GM06990 (cell line): ENCODE results near the gene ADAM30.
"Not testable (repeated sequence)": the region's sequence is repeated elsewhere in the genome, so short reads cannot be mapped to it uniquely, and the experiment has no call there.

Experiments
- DNase-seq: peaks from one replicate; pipeline ENCODE4 v3.0.0-alpha.2; 2011; ENCODE audit not compliant: insufficient read length; ENCODE audit errors: extremely low read depth
- H3K27me3 ChIP-seq: replicated peaks from 2 replicates; pipeline ENCODE4 v1.6.0; 2011; ENCODE audit warnings: low read length; ENCODE audit not compliant: control insufficient read depth, insufficient read depth
- H3K36me3 ChIP-seq: 2 replicates; pipeline ENCODE4 v1.5.1; 2011; ENCODE audit warnings: low read length; ENCODE audit not compliant: control insufficient read depth, insufficient read depth
- H3K4me3 ChIP-seq: replicated peaks from 2 replicates; pipeline ENCODE4 v1.5.1; 2011; ENCODE audit warnings: low read depth, mild to moderate bottlenecking, control low read depth, low read length
- TF ChIP-seq, protein P1 (sequence below): IDR thresholded peaks from 2 replicates; pipeline ENCODE4 v1.5.1; 2011; ENCODE audit warnings: low read length, control low read depth, mild to moderate bottlenecking, inconsistent platforms; ENCODE audit not compliant: insufficient read depth, poor library complexity, severe bottlenecking

The ADAM30 gene

DNA sequence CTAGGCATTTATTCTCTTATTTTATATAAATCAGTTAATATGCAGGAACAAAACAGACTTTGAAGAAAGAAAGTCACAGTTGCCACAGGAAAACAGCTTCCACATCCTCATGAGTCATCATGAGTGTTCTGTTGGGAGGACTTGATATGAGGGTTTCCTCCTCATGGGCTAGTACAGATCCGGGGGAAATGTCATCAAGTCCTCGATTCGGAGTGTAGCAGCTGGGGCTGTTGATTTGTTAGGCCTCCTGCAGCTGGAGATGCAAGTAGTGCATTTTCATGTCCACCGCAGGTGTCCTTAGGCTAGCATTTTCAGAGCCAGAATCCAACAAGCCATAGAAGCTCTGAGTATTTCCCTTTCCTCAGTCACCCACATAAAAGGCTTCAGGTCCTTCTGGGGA, 36.7 kb downstream of the ADAM30 start:
- no peaks in the 10 kb centered on the region for H3K36me3 ChIP-seq
- H3K4me3 ChIP-seq: no peak overlapping the region
- no peak for DNase-seq
- H3K27me3 ChIP-seq: no peaks in the 10 kb centered on the region
- TF ChIP-seq, protein P1, sequence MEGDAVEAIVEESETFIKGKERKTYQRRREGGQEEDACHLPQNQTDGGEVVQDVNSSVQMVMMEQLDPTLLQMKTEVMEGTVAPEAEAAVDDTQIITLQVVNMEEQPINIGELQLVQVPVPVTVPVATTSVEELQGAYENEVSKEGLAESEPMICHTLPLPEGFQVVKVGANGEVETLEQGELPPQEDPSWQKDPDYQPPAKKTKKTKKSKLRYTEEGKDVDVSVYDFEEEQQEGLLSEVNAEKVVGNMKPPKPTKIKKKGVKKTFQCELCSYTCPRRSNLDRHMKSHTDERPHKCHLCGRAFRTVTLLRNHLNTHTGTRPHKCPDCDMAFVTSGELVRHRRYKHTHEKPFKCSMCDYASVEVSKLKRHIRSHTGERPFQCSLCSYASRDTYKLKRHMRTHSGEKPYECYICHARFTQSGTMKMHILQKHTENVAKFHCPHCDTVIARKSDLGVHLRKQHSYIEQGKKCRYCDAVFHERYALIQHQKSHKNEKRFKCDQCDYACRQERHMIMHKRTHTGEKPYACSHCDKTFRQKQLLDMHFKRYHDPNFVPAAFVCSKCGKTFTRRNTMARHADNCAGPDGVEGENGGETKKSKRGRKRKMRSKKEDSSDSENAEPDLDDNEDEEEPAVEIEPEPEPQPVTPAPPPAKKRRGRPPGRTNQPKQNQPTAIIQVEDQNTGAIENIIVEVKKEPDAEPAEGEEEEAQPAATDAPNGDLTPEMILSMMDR: no peak

DNA sequence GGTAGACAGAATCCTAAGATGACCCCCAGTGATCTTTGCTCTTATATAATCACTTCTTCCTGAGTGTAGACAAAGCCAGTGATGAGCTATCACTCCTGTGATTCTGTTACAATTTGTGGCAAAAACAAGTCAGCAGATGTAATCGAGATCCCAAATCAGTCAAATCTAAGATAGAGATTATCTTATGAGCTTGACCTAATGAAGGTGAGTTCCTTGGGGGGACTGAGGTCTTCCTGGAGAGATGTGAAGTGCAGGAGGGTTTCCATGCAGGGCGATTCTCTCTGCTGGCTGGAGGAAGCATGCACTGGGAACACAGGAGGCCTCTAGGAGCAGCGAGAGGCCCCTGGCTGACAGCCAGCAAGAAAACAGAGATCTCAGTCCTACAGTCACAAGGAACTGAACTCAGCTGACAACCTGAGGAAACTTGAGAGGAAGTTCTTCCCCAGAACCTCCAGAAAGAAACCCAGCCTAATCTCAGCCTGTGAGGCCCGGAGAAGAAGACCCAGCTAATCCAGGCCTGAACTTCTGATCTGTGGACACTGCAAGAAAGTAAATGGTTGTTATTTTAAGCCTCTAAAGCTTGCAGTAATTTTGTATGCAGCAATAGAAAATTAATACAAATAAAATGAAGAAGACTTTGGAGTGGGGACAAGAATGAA, 37.6 kb downstream of the ADAM30 start:
- not testable (repeated sequence) for H3K27me3 ChIP-seq, DNase-seq, H3K36me3 ChIP-seq, H3K4me3 ChIP-seq

DNA sequence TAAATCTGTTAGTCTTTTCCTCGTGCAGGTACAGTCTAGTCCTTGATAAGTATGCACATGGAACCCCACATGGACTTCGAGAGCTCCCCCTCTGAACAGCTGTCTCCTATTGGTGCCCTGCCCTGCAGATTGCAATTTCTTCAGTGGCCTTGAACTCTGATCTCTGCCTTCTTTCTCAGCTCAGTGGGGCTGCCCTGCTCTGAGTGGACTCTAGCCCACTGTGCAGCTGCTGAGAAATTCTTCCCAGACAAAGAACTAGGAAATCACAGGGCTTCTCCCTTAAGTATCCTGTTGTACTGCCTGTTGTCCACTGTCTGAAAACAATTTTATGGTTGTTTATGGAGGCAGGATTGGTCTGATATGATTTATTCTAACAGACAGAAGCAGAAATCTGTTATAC, 38.2 kb downstream of the ADAM30 start:
- TF ChIP-seq, protein P1: no peak
- Histone ChIP-seq H3K4me3 (no peak overlapping the region), H3K27me3 (no peaks in the 10 kb centered on the region), H3K36me3 (no peaks in the 10 kb centered on the region)
- no peak for DNase-seq

DNA sequence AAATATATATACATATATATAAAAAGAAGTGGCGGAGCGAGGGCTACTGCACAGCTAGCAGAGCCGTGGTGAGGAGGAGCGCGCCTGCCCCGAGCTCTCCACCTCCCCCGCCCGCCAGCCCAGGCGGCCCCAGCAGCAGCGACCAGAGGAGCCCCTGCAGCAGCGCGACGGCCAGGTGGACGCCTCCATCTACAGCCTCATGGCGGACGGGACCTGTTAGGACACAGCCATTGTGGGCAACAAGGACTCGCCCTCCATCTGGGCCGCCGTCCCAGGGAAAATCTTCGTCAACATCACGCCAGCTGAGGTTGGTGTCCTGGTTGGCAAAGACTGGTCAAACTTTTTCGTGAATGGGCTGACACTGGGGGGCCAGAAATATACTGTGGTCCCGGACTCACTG, 43.2 kb downstream of the ADAM30 start:
- H3K27me3 ChIP-seq: no peaks in the 10 kb centered on the region
- no peak for DNase-seq
- no peak overlapping the region for H3K4me3 ChIP-seq
- TF ChIP-seq, protein P1: no peak
- no peaks in the 10 kb centered on the region for H3K36me3 ChIP-seq

DNA sequence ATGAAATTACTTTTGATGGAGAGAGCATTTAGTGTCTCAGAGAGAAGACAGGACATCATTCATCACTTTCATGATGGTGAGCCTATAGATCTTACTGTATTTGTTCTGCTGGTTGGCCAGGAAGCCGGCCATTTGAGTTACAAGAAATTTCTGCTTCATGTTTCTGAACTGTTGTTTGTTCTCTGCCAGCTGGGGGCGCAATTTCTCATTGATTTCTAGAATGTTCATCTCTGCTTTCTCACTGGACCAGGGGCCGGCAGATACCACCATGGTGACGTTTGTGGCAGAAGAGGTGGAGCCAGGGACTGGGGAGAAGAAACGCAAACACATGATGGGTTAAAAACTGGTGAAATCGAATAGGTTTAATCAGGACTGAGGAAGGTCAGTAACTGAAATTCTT, 52.1 kb downstream of the ADAM30 start:
- not testable (repeated sequence) for H3K36me3 ChIP-seq, H3K27me3 ChIP-seq, DNase-seq, H3K4me3 ChIP-seq
- TF ChIP-seq, protein P1: peak; percentile 22
